ENCODE measurements around the gene MGAT5. TPM values are rescaled to one million over a fixed set of nuclear protein-coding genes. Genes with fewer than 3 reads are reported as not detected.

Gene MGAT5
- total and polyA plus RNA-seq, 5 donors = 29.0 to 156 (median 126) TPM

DNA sequence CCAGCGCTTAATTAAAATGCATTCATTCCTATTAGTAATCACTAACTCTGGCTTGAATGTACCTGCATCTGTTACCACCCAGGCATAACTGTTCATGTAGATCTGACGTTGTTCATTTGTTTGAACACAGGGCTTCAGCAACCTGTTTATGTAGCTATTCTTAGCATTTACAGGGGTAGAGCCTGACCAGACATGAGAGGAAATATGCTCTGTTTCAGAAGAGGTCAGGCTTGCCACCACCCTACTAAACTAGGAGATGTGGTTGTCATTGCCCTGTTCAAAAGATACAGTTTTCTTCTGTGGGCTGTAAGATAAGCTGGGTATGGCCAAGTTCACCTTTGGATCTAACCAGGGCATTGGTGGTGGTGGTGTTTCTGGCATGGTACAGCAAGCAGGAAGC, 8.8 kb downstream of the MGAT5 start:
- whole genome bisulfite sequencing = 84% methylated on average over 2 of the region's 2 CpGs
- no peaks in the 10 kb centered on the region for H3K27me3 ChIP-seq (ENCODE audit: control insufficient read depth, insufficient read depth)
- DNase-seq = no peak
- H3K9me3 ChIP-seq (ENCODE audit: control insufficient read depth, low read length) = no peaks in the 10 kb centered on the region
- intact Hi-C loops (cut with DNase I) = no loop called here
- H3K4me1 ChIP-seq (ENCODE audit: control insufficient read depth, insufficient read depth, low read length) = peaks cover 40% of the 10 kb centered on the region
- H3K27ac ChIP-seq (ENCODE audit: low read length) = no peak overlapping the region
- no peak overlapping the region for H3K4me3 ChIP-seq (ENCODE audit: low read length)
- no peak for ATAC-seq

DNA sequence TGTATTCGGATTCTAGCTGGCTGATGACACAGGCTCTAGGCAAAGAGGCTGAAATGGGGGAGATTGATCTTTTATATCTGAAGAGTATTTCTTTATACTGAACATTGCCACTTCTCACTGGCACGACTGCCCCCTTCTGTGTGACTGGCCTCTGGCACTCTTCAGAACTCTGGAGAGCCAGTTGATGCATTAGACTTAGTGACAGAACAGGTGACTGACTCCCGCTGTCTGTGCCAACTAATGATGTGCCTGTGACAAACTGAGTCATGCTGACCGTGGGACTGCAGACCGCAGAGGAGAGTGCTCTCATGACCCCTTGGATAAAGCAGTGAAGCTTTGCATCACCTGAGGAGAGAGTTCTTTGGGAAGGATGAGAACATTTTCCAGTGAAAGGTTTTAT, 14.4 kb downstream of the MGAT5 start:
- intact Hi-C loops (cut with DNase I) = no loop called here
- DNase-seq (no peak), ATAC-seq (peak; percentile 65 to 70)
- Histone ChIP-seq H3K27me3 (ENCODE audit: control insufficient read depth, insufficient read depth) (no peaks in the 10 kb centered on the region), H3K9me3 (ENCODE audit: control insufficient read depth, low read length) (no peaks in the 10 kb centered on the region), H3K27ac (ENCODE audit: low read length) (no peak overlapping the region), H3K4me3 (ENCODE audit: low read length) (no peak overlapping the region), H3K4me1 (ENCODE audit: control insufficient read depth, insufficient read depth, low read length) (peaks cover 20% of the 10 kb centered on the region)
- WGBS = 62% methylated on average over 5 of the region's 5 CpGs

DNA sequence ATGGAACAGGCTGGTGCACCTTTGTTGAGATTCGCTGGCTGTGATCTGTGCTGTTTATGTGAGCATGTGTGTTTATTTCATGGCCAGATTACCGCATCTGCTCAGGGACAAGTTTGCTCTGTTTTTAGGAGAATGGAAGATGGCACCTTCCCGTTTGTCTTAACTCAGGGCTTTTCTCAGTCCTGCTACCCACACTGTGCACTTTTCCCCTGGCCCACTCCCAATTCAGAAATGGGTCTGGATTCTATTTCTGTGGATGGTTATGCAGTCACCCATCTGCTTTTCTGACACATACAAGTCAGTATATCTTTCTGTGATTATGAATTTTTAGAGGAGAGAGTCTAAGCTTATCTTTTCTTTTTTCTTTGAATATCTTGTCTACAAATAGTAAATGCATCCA, 15.4 kb downstream of the MGAT5 start:
- Histone ChIP-seq H3K9me3 (ENCODE audit: control insufficient read depth, low read length) (no peaks in the 10 kb centered on the region), H3K4me1 (ENCODE audit: control insufficient read depth, insufficient read depth, low read length) (peaks cover 19% of the 10 kb centered on the region), H3K4me3 (ENCODE audit: low read length) (no peak overlapping the region), H3K27ac (ENCODE audit: low read length) (peak overlapping the region; percentile 27), H3K27me3 (ENCODE audit: control insufficient read depth, insufficient read depth) (no peaks in the 10 kb centered on the region)
- 89% methylated on average over 3 of the region's 3 CpGs for WGBS
- ATAC-seq = no peak
- no peak for DNase-seq
- intact Hi-C loops (cut with DNase I) = no loop called here

DNA sequence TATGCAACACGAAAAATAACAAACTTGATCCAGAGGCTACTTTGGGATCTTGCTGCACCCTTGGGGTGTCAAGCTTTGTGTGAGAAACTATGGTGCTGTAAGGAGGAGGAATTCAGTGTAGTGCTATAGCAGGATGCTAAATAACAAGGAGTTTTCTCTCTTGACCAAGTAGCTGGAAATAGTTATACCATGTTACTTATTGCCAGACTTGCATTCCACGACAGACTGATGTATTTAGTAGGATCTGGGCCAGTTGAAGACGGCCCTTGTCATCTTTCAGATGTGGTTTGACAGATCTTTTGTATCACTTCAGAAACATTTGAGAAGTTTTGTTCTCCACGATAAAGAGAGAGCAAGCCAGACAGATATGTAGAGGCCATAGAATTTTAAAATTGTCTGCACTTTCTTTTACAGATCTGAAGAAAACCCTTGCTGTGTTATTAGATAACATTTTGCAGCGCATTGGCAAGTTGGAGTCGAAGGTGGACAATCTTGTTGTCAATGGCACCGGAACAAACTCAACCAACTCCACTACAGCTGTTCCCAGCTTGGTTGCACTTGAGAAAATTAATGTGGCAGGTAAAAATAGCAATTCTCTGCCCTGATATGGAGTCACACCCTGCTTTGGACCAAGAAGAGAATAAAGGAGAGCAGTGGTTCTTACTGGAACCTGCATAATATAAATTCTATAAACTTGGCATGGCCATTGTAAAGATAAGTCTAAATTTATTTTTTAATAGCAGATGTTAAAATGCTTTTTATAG, 16.3 kb downstream of the MGAT5 start:
- Histone ChIP-seq H3K27me3 (ENCODE audit: control insufficient read depth, insufficient read depth) (no peaks in the 10 kb centered on the region), H3K9me3 (ENCODE audit: control insufficient read depth, low read length) (no peaks in the 10 kb centered on the region), H3K4me3 (ENCODE audit: low read length) (no peak overlapping the region), H3K4me1 (ENCODE audit: control insufficient read depth, insufficient read depth, low read length) (peaks cover 17% of the 10 kb centered on the region), H3K27ac (ENCODE audit: low read length) (no peak overlapping the region)
- DNase-seq (no peak), ATAC-seq (peak; percentile 54 to 62)
- intact Hi-C loops (cut with DNase I) = no loop called here
- WGBS = 40% methylated on average over 7 of the region's 7 CpGs

DNA sequence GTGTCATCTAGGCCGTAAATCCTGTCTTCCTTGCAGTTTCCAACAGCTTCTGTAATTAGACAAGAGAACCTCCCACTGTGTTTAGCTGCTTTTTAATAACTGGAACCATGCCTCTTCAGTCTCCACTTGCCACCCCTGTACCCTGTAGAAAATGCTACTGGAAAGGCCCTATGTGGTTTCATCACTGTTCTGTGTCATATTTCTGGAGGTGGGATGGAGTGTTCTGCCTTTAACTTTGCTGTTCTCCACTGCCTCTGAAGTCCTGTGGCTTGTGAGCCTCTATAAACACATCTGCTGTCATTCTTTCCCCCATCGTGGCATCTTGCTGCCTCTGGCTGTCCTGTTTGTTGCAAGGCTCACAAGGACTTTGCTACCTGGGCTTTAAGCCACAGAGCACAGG, 17.9 kb downstream of the MGAT5 start:
- no peak overlapping the region for H3K4me3 ChIP-seq (ENCODE audit: low read length)
- ATAC-seq = no peak
- peak overlapping the region; percentile 17 for H3K27ac ChIP-seq (ENCODE audit: low read length)
- no peak for DNase-seq
- WGBS = 64% methylated on average over 2 of the region's 2 CpGs
- peaks cover 17% of the 10 kb centered on the region for H3K4me1 ChIP-seq (ENCODE audit: control insufficient read depth, insufficient read depth, low read length)
- intact Hi-C loops (cut with DNase I) = no loop called here
- H3K9me3 ChIP-seq (ENCODE audit: control insufficient read depth, low read length) = no peaks in the 10 kb centered on the region
- H3K27me3 ChIP-seq (ENCODE audit: control insufficient read depth, insufficient read depth) = no peaks in the 10 kb centered on the region

DNA sequence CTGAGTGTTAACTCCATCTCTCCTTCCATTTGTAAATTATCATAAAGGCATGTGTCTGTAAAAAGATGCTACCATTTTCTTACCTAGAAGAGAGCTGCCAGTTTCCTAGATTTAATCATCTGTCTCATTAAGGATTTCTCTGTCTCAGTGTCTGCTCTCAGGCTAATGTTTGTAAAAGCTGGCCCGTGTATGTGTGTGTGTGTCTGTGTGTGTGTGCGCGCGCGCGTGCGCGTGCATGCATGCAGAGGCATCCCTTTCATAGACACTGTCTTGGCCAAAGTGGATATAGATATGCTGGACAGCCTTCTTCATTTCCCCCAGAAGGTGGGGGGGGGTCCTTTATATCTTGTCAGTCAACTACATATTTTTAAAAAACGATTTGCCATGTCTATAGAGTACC, 18.9 kb downstream of the MGAT5 start:
- Histone ChIP-seq H3K27me3 (ENCODE audit: control insufficient read depth, insufficient read depth) (no peaks in the 10 kb centered on the region), H3K9me3 (ENCODE audit: control insufficient read depth, low read length) (no peaks in the 10 kb centered on the region), H3K4me1 (ENCODE audit: control insufficient read depth, insufficient read depth, low read length) (peaks cover 11% of the 10 kb centered on the region), H3K27ac (ENCODE audit: low read length) (no peak overlapping the region), H3K4me3 (ENCODE audit: low read length) (no peak overlapping the region)
- ATAC-seq (no peak), DNase-seq (no peak)
- 83% methylated on average over 9 of the region's 9 CpGs for WGBS
- intact Hi-C loops (cut with DNase I) = no loop called here

DNA sequence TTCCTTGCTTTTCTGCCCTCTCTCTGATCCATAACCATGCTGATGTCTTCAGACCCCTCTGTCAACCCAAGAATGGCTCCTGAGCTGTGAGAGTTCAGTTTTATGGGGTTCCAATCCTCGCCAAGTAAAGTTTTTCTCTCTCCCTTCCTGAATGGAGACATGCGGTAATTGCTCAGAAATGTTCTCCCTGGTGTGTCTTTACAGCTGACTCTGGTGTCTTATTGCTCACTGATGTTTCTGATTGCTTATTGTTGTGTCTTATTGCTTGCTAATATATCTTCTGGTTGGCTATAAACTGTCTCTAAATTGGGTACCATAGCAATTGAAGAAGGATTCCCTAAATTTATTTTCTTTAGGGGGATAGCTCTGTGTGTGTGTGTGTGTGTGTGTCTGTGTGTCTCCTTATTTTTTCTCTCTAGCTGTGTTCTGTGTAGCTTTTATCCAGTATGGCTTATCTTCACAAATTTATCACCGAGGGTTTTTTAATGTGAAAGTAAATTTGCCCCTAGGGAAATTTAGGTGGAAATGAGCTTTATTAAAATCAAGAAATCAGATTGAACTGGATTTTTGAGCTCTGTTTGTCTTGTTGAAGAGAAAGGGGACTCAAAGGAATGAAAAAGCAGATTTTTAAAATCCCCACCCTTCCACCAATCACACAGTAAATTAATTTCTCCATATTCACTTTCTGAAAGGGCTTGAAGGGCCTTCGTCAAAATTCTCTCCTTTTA, 19.5 kb downstream of the MGAT5 start:
- intact Hi-C loops (cut with DNase I) = no loop called here
- Histone ChIP-seq H3K4me3 (ENCODE audit: low read length) (no peak overlapping the region), H3K9me3 (ENCODE audit: control insufficient read depth, low read length) (no peaks in the 10 kb centered on the region), H3K4me1 (ENCODE audit: control insufficient read depth, insufficient read depth, low read length) (peaks cover 7% of the 10 kb centered on the region), H3K27ac (ENCODE audit: low read length) (no peak overlapping the region), H3K27me3 (ENCODE audit: control insufficient read depth, insufficient read depth) (no peaks in the 10 kb centered on the region)
- no peak for ATAC-seq
- WGBS = 56% methylated on average over 4 of the region's 4 CpGs
- no peak for DNase-seq

DNA sequence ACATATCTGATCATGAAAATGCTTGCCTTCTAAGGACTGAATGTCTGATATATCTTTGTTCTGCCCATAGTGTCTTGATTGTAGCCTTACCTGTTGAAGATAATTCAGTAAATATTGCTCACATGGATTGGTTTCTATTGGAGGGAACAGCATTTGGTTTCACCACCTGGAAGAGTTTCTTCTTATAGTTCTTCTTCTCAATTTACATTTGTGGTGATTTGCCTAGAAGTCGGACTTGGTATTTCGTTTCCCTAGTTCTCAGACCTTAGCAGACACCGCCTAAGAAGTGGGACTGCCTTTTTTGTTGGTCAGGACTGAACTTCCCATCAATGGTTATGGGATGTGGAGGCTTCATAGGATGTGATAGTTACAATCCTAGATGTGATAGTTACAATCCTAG, 20.2 kb downstream of the MGAT5 start:
- intact Hi-C loops (cut with DNase I) = no loop called here
- no peak for DNase-seq
- Histone ChIP-seq H3K4me1 (ENCODE audit: control insufficient read depth, insufficient read depth, low read length) (peaks cover 5% of the 10 kb centered on the region), H3K27me3 (ENCODE audit: control insufficient read depth, insufficient read depth) (no peaks in the 10 kb centered on the region), H3K9me3 (ENCODE audit: control insufficient read depth, low read length) (no peaks in the 10 kb centered on the region), H3K27ac (ENCODE audit: low read length) (no peak overlapping the region), H3K4me3 (ENCODE audit: low read length) (no peak overlapping the region)
- no peak for ATAC-seq
- WGBS = 99% methylated on average over 3 of the region's 3 CpGs

DNA sequence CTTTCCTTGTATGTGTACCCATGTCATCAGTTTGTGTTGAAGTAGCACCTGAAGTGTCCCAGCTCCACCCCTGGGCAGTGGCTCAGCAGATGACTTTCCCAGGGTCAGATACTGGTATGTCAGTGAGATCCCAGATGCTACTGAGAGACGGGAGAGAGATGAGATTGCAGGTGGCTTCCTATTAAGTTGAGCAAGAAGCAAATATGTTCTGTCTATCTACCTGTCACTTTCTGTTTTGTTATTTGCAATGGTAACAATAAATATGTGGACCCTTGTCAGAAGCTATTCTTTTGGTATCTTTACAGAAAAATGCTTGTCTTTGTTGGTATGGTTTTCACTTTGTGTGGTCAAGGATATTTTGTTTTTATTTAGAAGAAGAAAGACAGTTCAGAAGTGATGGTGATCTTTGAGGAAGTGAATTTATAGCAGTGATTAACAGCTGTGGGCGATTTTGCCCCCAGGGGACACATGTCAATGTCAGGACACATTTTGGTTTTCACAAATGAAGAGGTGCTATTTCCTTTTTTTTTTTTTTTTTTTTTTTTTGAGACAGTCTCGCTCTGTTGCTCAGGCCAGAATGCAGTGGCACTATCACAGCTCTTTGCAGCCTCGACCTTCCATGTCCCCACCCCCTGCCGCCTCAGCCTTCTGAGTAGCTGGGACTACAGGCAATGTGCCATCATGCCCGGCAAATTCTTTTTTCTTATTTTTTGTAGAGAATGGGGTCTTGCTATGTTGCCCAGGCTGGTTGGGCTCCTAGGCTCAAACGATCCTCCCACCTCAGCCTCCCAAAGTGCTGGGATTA, 21.4 kb downstream of the MGAT5 start:
- H3K27ac ChIP-seq (ENCODE audit: low read length) = no peak overlapping the region
- H3K4me1 ChIP-seq (ENCODE audit: control insufficient read depth, insufficient read depth, low read length) = peaks cover 4% of the 10 kb centered on the region
- DNase-seq (peak in 1 of 3 donors; percentile 51), ATAC-seq (no peak)
- intact Hi-C loops (cut with DNase I) = no loop called here
- no peak overlapping the region for H3K4me3 ChIP-seq (ENCODE audit: low read length)
- no peaks in the 10 kb centered on the region for H3K27me3 ChIP-seq (ENCODE audit: control insufficient read depth, insufficient read depth)
- no peaks in the 10 kb centered on the region for H3K9me3 ChIP-seq (ENCODE audit: control insufficient read depth, low read length)
- WGBS = 78% methylated on average over 7 of the region's 7 CpGs

DNA sequence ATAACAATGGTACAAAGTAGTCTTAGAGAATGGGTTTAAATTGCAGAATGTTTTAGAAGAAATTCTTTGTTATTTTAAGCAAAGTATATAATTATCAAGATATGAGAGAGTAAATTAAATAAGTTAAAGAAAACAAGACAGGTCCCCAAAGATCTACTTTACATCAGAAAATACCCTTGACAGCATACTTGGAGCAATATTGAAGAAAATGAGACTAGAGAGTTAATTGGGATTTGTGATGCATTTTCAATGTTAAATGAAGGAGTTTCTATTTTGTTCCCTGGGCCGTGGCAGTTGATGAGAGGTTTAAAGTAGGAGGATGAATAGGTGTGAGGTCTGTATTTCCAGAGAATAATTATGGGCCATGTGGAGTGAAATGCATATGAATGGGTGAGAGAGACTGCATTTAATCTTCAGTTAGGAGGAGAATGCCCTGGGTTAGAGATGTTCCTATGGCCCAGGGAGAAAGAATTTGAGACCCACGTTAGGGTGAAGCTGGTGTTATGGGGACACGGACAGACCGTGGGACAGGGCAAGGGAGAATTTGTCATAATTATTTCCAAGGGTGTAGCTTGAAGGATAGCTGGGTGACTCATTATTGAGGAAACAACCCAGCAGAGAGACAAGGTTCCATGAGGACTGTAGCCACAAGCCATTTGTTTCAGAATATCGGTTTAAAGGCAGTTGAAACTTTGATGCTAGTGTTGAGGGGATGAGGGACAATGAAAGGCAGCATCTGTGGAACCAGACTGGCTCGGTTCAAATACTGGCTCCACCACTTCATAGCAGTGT, 22.7 kb downstream of the MGAT5 start:
- H3K9me3 ChIP-seq (ENCODE audit: control insufficient read depth, low read length) = no peaks in the 10 kb centered on the region
- no peak overlapping the region for H3K4me3 ChIP-seq (ENCODE audit: low read length)
- H3K4me1 ChIP-seq (ENCODE audit: control insufficient read depth, insufficient read depth, low read length) = peaks cover 8% of the 10 kb centered on the region
- no peaks in the 10 kb centered on the region for H3K27me3 ChIP-seq (ENCODE audit: control insufficient read depth, insufficient read depth)
- DNase-seq (no peak), ATAC-seq (no peak)
- 88% methylated on average over 6 of the region's 6 CpGs for WGBS
- intact Hi-C loops (cut with DNase I) = no loop called here
- H3K27ac ChIP-seq (ENCODE audit: low read length) = peak overlapping the region; percentile 45
